ENCODE measurements around the gene UNC119B.

The UNC119B gene

GRCh38 chr12:120705618-120706017, 4.6 kb upstream of the UNC119B start:
- H3K27ac ChIP-seq: no peak overlapping the region
- no peaks in the 10 kb centered on the region for H3K9me3 ChIP-seq
- no peaks in the 10 kb centered on the region for H3K27me3 ChIP-seq
- no peak overlapping the region for H3K4me3 ChIP-seq (ENCODE audit: low read depth in 1 of 2, low read length in 1 of 2)
- H3K36me3 ChIP-seq: no peaks in the 10 kb centered on the region
- H3K4me1 ChIP-seq (ENCODE audit: control insufficient read depth in 1 of 2, insufficient read depth in 1 of 2, low read depth in 1 of 2, low read length in 1 of 2): peaks cover 6 to 11% of the 10 kb centered on the region in 2 experiments
- no peak for TF ChIP-seq CTCF (IDR thresholded peaks at IDR 0.05)

GRCh38 chr12:120706029-120706428, 4.2 kb upstream of the UNC119B start:
- Histone ChIP-seq H3K4me3 (ENCODE audit: low read depth in 1 of 2, low read length in 1 of 2) (no peak overlapping the region), H3K9me3 (no peaks in the 10 kb centered on the region), H3K27me3 (no peaks in the 10 kb centered on the region), H3K27ac (no peak overlapping the region), H3K36me3 (no peaks in the 10 kb centered on the region), H3K4me1 (ENCODE audit: control insufficient read depth in 1 of 2, insufficient read depth in 1 of 2, low read depth in 1 of 2, low read length in 1 of 2) (peaks cover 9 to 15% of the 10 kb centered on the region in 2 experiments)
- TF ChIP-seq CTCF (IDR thresholded peaks at IDR 0.05): no peak

- Histone ChIP-seq H3K36me3 (peaks cover 4% of the 10 kb centered on the region), H3K9me3 (no peaks in the 10 kb centered on the region), H3K27ac (no peak overlapping the region), H3K27me3 (no peaks in the 10 kb centered on the region), H3K4me1 (ENCODE audit: control insufficient read depth in 1 of 2, insufficient read depth in 1 of 2, low read depth in 1 of 2, low read length in 1 of 2) (peaks cover 20 to 23% of the 10 kb centered on the region in 2 experiments), H3K4me3 (ENCODE audit: low read depth in 1 of 2, low read length in 1 of 2) (no peak overlapping the region)
- no peak for TF ChIP-seq CTCF (IDR thresholded peaks at IDR 0.05)
Measured at GRCh38 chr12:120708651-120709050, 1.6 kb upstream of the UNC119B start.

GRCh38 chr12:120710805-120711296, 593 bp downstream of the UNC119B start:
- Histone ChIP-seq H3K4me3 (ENCODE audit: low read depth in 1 of 2, low read length in 1 of 2) (peak overlapping the region; percentile 82 to 85), H3K27ac (peak overlapping the region; percentile 82), H3K9me3 (no peaks in the 10 kb centered on the region), H3K36me3 (peaks cover 20% of the 10 kb centered on the region), H3K27me3 (no peaks in the 10 kb centered on the region), H3K4me1 (ENCODE audit: control insufficient read depth in 1 of 2, insufficient read depth in 1 of 2, low read depth in 1 of 2, low read length in 1 of 2) (peaks cover 18 to 22% of the 10 kb centered on the region in 2 experiments)
- TF ChIP-seq CTCF (IDR thresholded peaks at IDR 0.05): no peak

GRCh38 chr12:120711411-120711810, 1.2 kb downstream of the UNC119B start:
- Histone ChIP-seq H3K27ac (peak overlapping the region; percentile 82), H3K36me3 (peaks cover 24% of the 10 kb centered on the region), H3K4me1 (ENCODE audit: control insufficient read depth in 1 of 2, insufficient read depth in 1 of 2, low read depth in 1 of 2, low read length in 1 of 2) (peaks cover 18 to 22% of the 10 kb centered on the region in 2 experiments), H3K27me3 (no peaks in the 10 kb centered on the region), H3K9me3 (no peaks in the 10 kb centered on the region), H3K4me3 (ENCODE audit: low read depth in 1 of 2, low read length in 1 of 2) (peak overlapping the region; percentile 82 to 85)
- TF ChIP-seq CTCF (IDR thresholded peaks at IDR 0.05): no peak

- Histone ChIP-seq H3K4me1 (ENCODE audit: control insufficient read depth in 1 of 2, insufficient read depth in 1 of 2, low read depth in 1 of 2, low read length in 1 of 2) (peaks cover 18 to 22% of the 10 kb centered on the region in 2 experiments), H3K27ac (no peak overlapping the region), H3K4me3 (ENCODE audit: low read depth in 1 of 2, low read length in 1 of 2) (no peak overlapping the region), H3K36me3 (peaks cover 36% of the 10 kb centered on the region), H3K27me3 (no peaks in the 10 kb centered on the region), H3K9me3 (no peaks in the 10 kb centered on the region)
- TF ChIP-seq CTCF (IDR thresholded peaks at IDR 0.05): no peak
Measured at GRCh38 chr12:120712610-120713009, 2.4 kb downstream of the UNC119B start.
